K562 (cell line): ENCODE results near the gene HOXD12. TPM values are rescaled to one million over a fixed set of nuclear protein-coding genes. Genes with fewer than 3 reads are reported as not detected.

Experiments
- GTF2F1 ChIP-seq: IDR thresholded peaks from 2 replicates; pipeline ENCODE4 v1.6.1; 2011; ENCODE audit warnings: low read depth, low read length, improper control_type of control experiment
- KLF16 ChIP-seq: IDR thresholded peaks from 2 replicates; pipeline ENCODE4 v1.6.1; 2016; ENCODE audit warnings: antibody characterized with exemption
- MBD2 ChIP-seq: sonication (generic); IDR thresholded peaks from 2 replicates; pipeline ENCODE4 v1.6.1; 2016; ENCODE audit warnings: low read depth, borderline replicate concordance
- NCOA2 ChIP-seq, 2 experiments: fragments of 450-650 bp; IDR thresholded peaks; 2 replicates each; pipeline ENCODE4 v1.6.1; 2018; ENCODE audit warnings: mild to moderate bottlenecking in 2 of 2, moderate library complexity in 1 of 2; ENCODE audit not compliant: partially characterized antibody in 2 of 2
- PHF8 ChIP-seq: fragments of 200-600 bp; sonication (generic); IDR thresholded peaks from 2 replicates; pipeline ENCODE4 v1.6.1; 2012; ENCODE audit warnings: mixed run types, mild to moderate bottlenecking, inconsistent platforms, low read length, moderate library complexity, borderline replicate concordance
- SAFB2 ChIP-seq: fragments of 200-400 bp; formaldehyde crosslinking; IDR thresholded peaks from 2 replicates; pipeline ENCODE4 v1.6.1; 2018; ENCODE audit warnings: borderline replicate concordance, low read length, low read depth, moderate library complexity; ENCODE audit not compliant: severe bottlenecking
- SOX6 ChIP-seq: fragments of 450-650 bp; IDR thresholded peaks from 2 replicates; pipeline ENCODE4 v1.6.1; 2014; ENCODE audit warnings: mild to moderate bottlenecking
- ZNF174 ChIP-seq: fragments of 250-450 bp; sonication (Bioruptor Pico); IDR thresholded peaks from 2 replicates; pipeline ENCODE4 v1.4.0; 2020; ENCODE audit warnings: mild to moderate bottlenecking
- ZNF3 ChIP-seq: fragments of 250-450 bp; sonication (Bioruptor Pico); IDR thresholded peaks from 2 replicates; pipeline ENCODE4 v1.5.0; 2021; ENCODE audit warnings: mild to moderate bottlenecking, moderate library complexity
- polyA plus RNA-seq, 8 experiments: library from polyadenylated mRNA; depleted of rRNA in 4 of 8; stranded (reverse) in 5 of 8; unstranded in 3 of 8; fragments of >200 nt; fragmentation: Nextera tagmentation in 2 of 8; fragmentation: Illumina TruSeq in 1 of 8; extraction: Ambion mirVana in 2 of 8; extraction: Trizol in 1 of 8; gene quantifications; 2 replicates each; pipeline versions ENCODE4 v1.2.1 to v1.2.3, GENCODE V29; 2011 to 2014; ENCODE audit warnings: inconsistent platforms in 1 of 8, missing spikeins in 1 of 8
- total RNA-seq, 7 experiments: library from RNA; depleted of rRNA in 6 of 7; stranded (reverse); fragments of >200 nt in 6 of 7; fragmentation: Illumina TruSeq in 2 of 7; extraction: Trizol in 2 of 7; gene quantifications; 2 replicates each; pipeline versions ENCODE4 v1.2.1 to v1.2.3, GENCODE V29; 2011 to 2021; ENCODE audit warnings: low replicate concordance in 1 of 7
- TF ChIP-seq, protein P1 (sequence below): fragments of 450-650 bp; IDR thresholded peaks from 2 replicates; pipeline ENCODE4 v1.6.1; 2016; ENCODE audit warnings: low read depth
- TF ChIP-seq, protein P2 (sequence below): sonication (generic); IDR thresholded peaks from 2 replicates; pipeline ENCODE4 v1.6.1; 2016
- TF ChIP-seq, protein P3 (sequence below), 2 experiments: fragments of 450-650 bp; conservative IDR thresholded peaks; 2 replicates each; pipeline ENCODE4 v1.6.1; 2017; ENCODE audit warnings: mild to moderate bottlenecking in 2 of 2, moderate library complexity in 2 of 2
- TF ChIP-seq, protein P4 (sequence below): fragments of 250-450 bp; sonication (Bioruptor Pico); IDR thresholded peaks from 2 replicates; pipeline ENCODE4 v1.8.0; 2022; ENCODE audit warnings: inconsistent platforms, mild to moderate bottlenecking, moderate library complexity, borderline replicate concordance

HOXD12 gene
- total and polyA plus RNA-seq, 9 of the 15 experiments (the other 6 are each of a cell fraction or from before 2014, with no cell fraction given): not detected

GRCh38 chr2:176080540-176081375, 18.8 kb upstream of the HOXD12 start (continued):
- TF ChIP-seq ZNF3 (CRISPR knock-in tag) (no peak), NCOA2 (IDR thresholded peaks at IDR 0.05; ENCODE audit: partially characterized antibody in 2 of 2) (no peak), GTF2F1 (no peak), PHF8 (no peak), KLF16 (no peak), ZNF174 (no peak), MBD2 (no peak), SOX6 (no peak), SAFB2 (no peak)
- TF ChIP-seq, protein P1, sequence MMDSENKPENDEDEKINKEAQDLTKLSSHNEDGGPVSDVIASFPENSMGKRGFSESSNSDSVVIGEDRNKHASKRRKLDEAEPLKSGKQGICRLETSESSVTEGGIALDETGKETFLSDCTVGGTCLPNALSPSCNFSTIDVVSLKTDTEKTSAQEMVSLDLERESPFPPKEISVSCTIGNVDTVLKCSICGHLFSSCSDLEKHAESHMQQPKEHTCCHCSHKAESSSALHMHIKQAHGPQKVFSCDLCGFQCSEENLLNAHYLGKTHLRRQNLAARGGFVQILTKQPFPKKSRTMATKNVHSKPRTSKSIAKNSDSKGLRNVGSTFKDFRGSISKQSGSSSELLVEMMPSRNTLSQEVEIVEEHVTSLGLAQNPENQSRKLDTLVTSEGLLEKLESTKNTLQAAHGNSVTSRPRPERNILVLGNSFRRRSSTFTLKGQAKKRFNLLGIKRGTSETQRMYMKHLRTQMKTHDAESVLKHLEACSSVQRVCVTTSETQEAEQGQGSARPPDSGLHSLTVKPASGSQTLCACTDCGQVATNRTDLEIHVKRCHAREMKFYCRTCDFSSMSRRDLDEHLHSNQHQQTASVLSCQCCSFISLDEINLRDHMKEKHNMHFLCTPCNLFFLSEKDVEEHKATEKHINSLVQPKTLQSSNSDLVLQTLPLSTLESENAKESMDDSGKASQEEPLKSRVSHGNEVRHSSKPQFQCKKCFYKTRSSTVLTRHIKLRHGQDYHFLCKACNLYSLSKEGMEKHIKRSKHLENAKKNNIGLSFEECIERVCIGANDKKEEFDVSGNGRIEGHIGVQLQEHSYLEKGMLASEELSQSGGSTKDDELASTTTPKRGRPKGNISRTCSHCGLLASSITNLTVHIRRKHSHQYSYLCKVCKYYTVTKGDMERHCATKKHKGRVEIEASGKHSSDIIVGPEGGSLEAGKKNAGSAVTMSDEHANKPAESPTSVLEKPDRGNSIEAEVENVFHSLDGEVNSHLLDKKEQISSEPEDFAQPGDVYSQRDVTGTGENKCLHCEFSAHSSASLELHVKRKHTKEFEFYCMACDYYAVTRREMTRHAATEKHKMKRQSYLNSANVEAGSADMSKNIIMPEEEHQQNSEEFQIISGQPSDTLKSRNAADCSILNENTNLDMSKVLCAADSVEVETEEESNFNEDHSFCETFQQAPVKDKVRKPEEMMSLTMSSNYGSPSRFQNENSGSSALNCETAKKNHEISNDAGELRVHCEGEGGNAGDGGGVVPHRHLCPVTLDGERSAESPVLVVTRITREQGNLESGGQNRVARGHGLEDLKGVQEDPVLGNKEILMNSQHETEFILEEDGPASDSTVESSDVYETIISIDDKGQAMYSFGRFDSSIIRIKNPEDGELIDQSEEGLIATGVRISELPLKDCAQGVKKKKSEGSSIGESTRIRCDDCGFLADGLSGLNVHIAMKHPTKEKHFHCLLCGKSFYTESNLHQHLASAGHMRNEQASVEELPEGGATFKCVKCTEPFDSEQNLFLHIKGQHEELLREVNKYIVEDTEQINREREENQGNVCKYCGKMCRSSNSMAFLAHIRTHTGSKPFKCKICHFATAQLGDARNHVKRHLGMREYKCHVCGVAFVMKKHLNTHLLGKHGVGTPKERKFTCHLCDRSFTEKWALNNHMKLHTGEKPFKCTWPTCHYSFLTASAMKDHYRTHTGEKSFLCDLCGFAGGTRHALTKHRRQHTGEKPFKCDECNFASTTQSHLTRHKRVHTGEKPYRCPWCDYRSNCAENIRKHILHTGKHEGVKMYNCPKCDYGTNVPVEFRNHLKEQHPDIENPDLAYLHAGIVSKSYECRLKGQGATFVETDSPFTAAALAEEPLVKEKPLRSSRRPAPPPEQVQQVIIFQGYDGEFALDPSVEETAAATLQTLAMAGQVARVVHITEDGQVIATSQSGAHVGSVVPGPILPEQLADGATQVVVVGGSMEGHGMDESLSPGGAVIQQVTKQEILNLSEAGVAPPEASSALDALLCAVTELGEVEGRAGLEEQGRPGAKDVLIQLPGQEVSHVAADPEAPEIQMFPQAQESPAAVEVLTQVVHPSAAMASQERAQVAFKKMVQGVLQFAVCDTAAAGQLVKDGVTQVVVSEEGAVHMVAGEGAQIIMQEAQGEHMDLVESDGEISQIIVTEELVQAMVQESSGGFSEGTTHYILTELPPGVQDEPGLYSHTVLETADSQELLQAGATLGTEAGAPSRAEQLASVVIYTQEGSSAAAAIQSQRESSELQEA: no peak
- TF ChIP-seq, protein P2, sequence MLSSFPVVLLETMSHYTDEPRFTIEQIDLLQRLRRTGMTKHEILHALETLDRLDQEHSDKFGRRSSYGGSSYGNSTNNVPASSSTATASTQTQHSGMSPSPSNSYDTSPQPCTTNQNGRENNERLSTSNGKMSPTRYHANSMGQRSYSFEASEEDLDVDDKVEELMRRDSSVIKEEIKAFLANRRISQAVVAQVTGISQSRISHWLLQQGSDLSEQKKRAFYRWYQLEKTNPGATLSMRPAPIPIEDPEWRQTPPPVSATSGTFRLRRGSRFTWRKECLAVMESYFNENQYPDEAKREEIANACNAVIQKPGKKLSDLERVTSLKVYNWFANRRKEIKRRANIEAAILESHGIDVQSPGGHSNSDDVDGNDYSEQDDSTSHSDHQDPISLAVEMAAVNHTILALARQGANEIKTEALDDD: no peak
- TF ChIP-seq, protein P3, sequence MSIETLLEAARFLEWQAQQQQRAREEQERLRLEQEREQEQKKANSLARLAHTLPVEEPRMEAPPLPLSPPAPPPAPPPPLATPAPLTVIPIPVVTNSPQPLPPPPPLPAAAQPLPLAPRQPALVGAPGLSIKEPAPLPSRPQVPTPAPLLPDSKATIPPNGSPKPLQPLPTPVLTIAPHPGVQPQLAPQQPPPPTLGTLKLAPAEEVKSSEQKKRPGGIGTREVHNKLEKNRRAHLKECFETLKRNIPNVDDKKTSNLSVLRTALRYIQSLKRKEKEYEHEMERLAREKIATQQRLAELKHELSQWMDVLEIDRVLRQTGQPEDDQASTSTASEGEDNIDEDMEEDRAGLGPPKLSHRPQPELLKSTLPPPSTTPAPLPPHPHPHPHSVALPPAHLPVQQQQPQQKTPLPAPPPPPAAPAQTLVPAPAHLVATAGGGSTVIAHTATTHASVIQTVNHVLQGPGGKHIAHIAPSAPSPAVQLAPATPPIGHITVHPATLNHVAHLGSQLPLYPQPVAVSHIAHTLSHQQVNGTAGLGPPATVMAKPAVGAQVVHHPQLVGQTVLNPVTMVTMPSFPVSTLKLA (conservative IDR thresholded peaks at IDR 0.05): 0 out of 4 replicates have a peak, but pooled peaks of 1 of the 2 experiments have one; percentile 36
- TF ChIP-seq, protein P4, sequence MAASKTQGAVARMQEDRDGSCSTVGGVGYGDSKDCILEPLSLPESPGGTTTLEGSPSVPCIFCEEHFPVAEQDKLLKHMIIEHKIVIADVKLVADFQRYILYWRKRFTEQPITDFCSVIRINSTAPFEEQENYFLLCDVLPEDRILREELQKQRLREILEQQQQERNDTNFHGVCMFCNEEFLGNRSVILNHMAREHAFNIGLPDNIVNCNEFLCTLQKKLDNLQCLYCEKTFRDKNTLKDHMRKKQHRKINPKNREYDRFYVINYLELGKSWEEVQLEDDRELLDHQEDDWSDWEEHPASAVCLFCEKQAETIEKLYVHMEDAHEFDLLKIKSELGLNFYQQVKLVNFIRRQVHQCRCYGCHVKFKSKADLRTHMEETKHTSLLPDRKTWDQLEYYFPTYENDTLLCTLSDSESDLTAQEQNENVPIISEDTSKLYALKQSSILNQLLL: no peak
